Activated CD4-positive, alpha-beta T cell treated with anti-CD3 and anti-CD28 coated beads, Interleukin-2, amount 50 U/mL, for 4 hours (primary cell): ENCODE results near the gene MUC22.
"Not testable (repeated sequence)": the region's sequence is repeated elsewhere in the genome, so short reads cannot be mapped to it uniquely, and the experiment has no call there.

Source experiments
- DNase-seq, 2 experiments: peaks; one replicate each; pipeline ENCODE4 v3.0.0-alpha.2; 2020

The MUC22 gene

GRCh38 chr6:31041372-31041974 lies 31.2 kb downstream of the MUC22 start:
- DNase-seq = no peak

GRCh38 chr6:31042806-31043205 lies 32.5 kb downstream of the MUC22 start:
- peak; percentile 7 to 15 for DNase-seq

GRCh38 chr6:31048099-31048498 lies 37.8 kb downstream of the MUC22 start:
- DNase-seq = no peak

- DNase-seq = no peak
Observed at GRCh38 chr6:31049518-31049917, 39.2 kb downstream of the MUC22 start.

GRCh38 chr6:31053187-31053586 lies 42.9 kb downstream of the MUC22 start:
- not testable (repeated sequence) for DNase-seq

GRCh38 chr6:31053873-31054272 lies 43.6 kb downstream of the MUC22 start:
- no peak for DNase-seq

GRCh38 chr6:31055441-31055840 lies 45.2 kb downstream of the MUC22 start:
- DNase-seq = no peak

- no peak for DNase-seq
Observed at GRCh38 chr6:31057426-31058003, 47.2 kb downstream of the MUC22 start.

- no peak for DNase-seq
Observed at GRCh38 chr6:31058128-31058894, 48.0 kb downstream of the MUC22 start.

GRCh38 chr6:31060145-31060544 lies 49.9 kb downstream of the MUC22 start:
- DNase-seq = no peak

GRCh38 chr6:31063906-31064435 lies 53.7 kb downstream of the MUC22 start:
- no peak for DNase-seq

- DNase-seq = no peak
Observed at GRCh38 chr6:31065556-31065955, 55.3 kb downstream of the MUC22 start.

- DNase-seq = not testable (repeated sequence)
Observed at GRCh38 chr6:31067028-31067427, 56.8 kb downstream of the MUC22 start.

- DNase-seq = not testable (repeated sequence)
Observed at GRCh38 chr6:31067891-31068668, 57.8 kb downstream of the MUC22 start.

- DNase-seq = peak; percentile 68 to 69
Observed at GRCh38 chr6:31068669-31069340, 58.5 kb downstream of the MUC22 start.

GRCh38 chr6:31070711-31071197 lies 60.5 kb downstream of the MUC22 start:
- DNase-seq = no peak

GRCh38 chr6:31074401-31074800 lies 64.1 kb downstream of the MUC22 start:
- DNase-seq = no peak

- no peak for DNase-seq
Observed at GRCh38 chr6:31075528-31075927, 65.3 kb downstream of the MUC22 start.

- DNase-seq = no peak
Observed at GRCh38 chr6:31076611-31077010, 66.3 kb downstream of the MUC22 start.

- peak; percentile 63 to 66 for DNase-seq
Observed at GRCh38 chr6:31079656-31080261, 69.5 kb downstream of the MUC22 start.

GRCh38 chr6:31081872-31082271 lies 71.6 kb downstream of the MUC22 start:
- no peak for DNase-seq
